RWPE2 (cell line): ENCODE results near the gene PDHB.

Experiments used
- ATAC-seq: fragments of 200-7000 bp; cut with Tn5 transposase; 3 replicates; pipeline ENCODE4 v1.9.1; 2021; ENCODE audit warnings: low read depth
- DNase-seq: peaks from one replicate; pipeline ENCODE4 v3.0.0-alpha.2; 2020; ENCODE audit warnings: low spot score
- H3K27ac ChIP-seq: fragments of 450-650 bp; 2 replicates; pipeline ENCODE4 v1.5.1; 2017; ENCODE audit warnings: mild to moderate bottlenecking; ENCODE audit not compliant: poor library complexity, severe bottlenecking
- H3K27me3 ChIP-seq: fragments of 250-450 bp; sonication (Bioruptor Pico); 2 replicates; pipeline ENCODE4 v1.5.1; 2021; ENCODE audit warnings: mild to moderate bottlenecking, moderate library complexity; ENCODE audit not compliant: insufficient read depth, poor library complexity, severe bottlenecking
- H3K36me3 ChIP-seq: fragments of 250-450 bp; sonication (Bioruptor Pico); 2 replicates; pipeline ENCODE4 v1.5.1; 2020; ENCODE audit warnings: low read depth, mild to moderate bottlenecking, moderate library complexity
- H3K4me1 ChIP-seq: fragments of 250-450 bp; sonication (Bioruptor Pico); 2 replicates; pipeline ENCODE4 v1.5.1; 2021; ENCODE audit warnings: mild to moderate bottlenecking, moderate library complexity; ENCODE audit not compliant: insufficient read depth, poor library complexity, severe bottlenecking
- H3K4me3 ChIP-seq: fragments of 250-450 bp; sonication (Bioruptor Pico); 2 replicates; pipeline ENCODE4 v1.5.1; 2021; ENCODE audit warnings: mild to moderate bottlenecking, moderate library complexity; ENCODE audit not compliant: severe bottlenecking
- H3K9me3 ChIP-seq: fragments of 250-450 bp; sonication (Bioruptor Pico); 2 replicates; pipeline ENCODE4 v1.5.1; 2021; ENCODE audit warnings: mild to moderate bottlenecking, moderate library complexity; ENCODE audit not compliant: severe bottlenecking
- TF ChIP-seq, protein P1 (sequence below): fragments of 450-650 bp; IDR thresholded peaks from one replicate; pipeline ENCODE4 v1.5.1; 2017; ENCODE audit warnings: mild to moderate bottlenecking, moderate library complexity; ENCODE audit not compliant: poor library complexity, severe bottlenecking

Gene PDHB

DNA sequence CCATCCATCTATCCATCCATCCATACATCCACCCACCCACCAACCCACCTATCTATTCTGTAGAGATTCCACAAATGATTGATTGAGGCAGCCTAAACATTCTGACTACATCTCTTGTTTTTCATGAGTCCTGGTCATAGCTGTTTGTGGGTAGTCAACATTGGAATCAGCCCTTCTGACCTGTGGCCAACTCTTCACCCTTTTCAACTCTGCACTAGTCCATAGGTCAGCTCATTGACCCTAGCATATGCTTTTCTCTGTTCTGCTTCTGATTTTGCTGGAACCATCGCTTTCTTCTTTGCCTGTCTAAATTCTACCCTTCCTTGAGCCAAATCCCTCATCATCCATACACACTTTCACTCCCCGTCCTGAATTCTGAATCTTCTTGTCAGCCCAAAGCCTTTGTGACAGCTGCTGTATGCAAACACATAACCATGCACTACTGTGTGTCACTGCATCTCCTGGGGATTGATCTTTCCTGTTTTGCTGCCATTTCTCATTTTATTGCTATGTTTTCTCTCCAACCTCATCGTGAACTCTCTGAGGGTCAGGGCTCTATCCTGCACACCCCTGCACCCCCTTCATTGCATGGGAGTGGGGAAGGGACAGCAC lies 41.4 kb upstream of the PDHB start:
- Histone ChIP-seq H3K4me1 (peaks cover 15% of the 10 kb centered on the region), H3K9me3 (no peaks in the 10 kb centered on the region), H3K4me3 (no peak overlapping the region), H3K27me3 (no peaks in the 10 kb centered on the region), H3K27ac (no peak overlapping the region), H3K36me3 (no peaks in the 10 kb centered on the region)
- ATAC-seq (no peak), DNase-seq (no peak)
- TF ChIP-seq, protein P1, sequence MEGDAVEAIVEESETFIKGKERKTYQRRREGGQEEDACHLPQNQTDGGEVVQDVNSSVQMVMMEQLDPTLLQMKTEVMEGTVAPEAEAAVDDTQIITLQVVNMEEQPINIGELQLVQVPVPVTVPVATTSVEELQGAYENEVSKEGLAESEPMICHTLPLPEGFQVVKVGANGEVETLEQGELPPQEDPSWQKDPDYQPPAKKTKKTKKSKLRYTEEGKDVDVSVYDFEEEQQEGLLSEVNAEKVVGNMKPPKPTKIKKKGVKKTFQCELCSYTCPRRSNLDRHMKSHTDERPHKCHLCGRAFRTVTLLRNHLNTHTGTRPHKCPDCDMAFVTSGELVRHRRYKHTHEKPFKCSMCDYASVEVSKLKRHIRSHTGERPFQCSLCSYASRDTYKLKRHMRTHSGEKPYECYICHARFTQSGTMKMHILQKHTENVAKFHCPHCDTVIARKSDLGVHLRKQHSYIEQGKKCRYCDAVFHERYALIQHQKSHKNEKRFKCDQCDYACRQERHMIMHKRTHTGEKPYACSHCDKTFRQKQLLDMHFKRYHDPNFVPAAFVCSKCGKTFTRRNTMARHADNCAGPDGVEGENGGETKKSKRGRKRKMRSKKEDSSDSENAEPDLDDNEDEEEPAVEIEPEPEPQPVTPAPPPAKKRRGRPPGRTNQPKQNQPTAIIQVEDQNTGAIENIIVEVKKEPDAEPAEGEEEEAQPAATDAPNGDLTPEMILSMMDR = no peak

- no peaks in the 10 kb centered on the region for H3K27me3 ChIP-seq
- no peak for DNase-seq
- no peak overlapping the region for H3K4me3 ChIP-seq
- ATAC-seq = no peak
- H3K4me1 ChIP-seq = peaks cover 18% of the 10 kb centered on the region
- TF ChIP-seq, protein P1 = no peak
- no peaks in the 10 kb centered on the region for H3K9me3 ChIP-seq
- no peak overlapping the region for H3K27ac ChIP-seq
- H3K36me3 ChIP-seq = no peaks in the 10 kb centered on the region
These were observed 40.8 kb upstream of the PDHB start for GRCh38 chr3:58474348-58474911.

DNA sequence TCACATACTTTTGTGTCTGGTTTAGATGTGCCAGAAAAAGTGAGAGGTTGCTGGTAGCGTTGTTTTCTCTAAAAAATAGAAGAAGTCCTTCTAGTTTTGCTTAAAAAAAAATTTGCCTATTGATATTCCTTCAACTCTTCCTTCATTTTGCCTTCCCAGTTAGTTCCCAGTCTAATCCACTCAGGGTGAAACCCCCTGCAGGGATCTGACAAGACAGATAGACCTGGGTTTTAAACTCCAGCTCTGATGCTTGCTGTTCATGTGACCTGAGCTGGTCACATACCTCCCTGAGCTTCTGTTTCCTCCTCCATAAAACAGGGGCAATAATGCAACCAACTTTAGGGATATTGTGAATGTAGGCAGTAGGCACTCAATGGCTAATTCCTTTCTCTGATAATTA lies 39.6 kb upstream of the PDHB start:
- peaks cover 18% of the 10 kb centered on the region for H3K4me1 ChIP-seq
- no peak overlapping the region for H3K4me3 ChIP-seq
- no peak overlapping the region for H3K27ac ChIP-seq
- no peaks in the 10 kb centered on the region for H3K9me3 ChIP-seq
- TF ChIP-seq, protein P1 = no peak
- H3K36me3 ChIP-seq = no peaks in the 10 kb centered on the region
- H3K27me3 ChIP-seq = no peaks in the 10 kb centered on the region
- no peak for ATAC-seq
- DNase-seq = no peak

- ATAC-seq = peak; percentile 99
- peak overlapping the region; percentile 53 for H3K27ac ChIP-seq
These were observed 37.6 kb upstream of the PDHB start for GRCh38 chr3:58471025-58471887.

More at GRCh38 chr3:58471025-58471887, 37.6 kb upstream of the PDHB start:
- H3K4me1 ChIP-seq = peaks cover 18% of the 10 kb centered on the region
- H3K27me3 ChIP-seq = no peaks in the 10 kb centered on the region
- no peaks in the 10 kb centered on the region for H3K36me3 ChIP-seq
- DNase-seq = peak; percentile 81
- no peaks in the 10 kb centered on the region for H3K9me3 ChIP-seq
- H3K4me3 ChIP-seq = no peak overlapping the region
- TF ChIP-seq, protein P1 = no peak
